ENCODE measurements around the gene CAMK4.

CAMK4 gene

DNA sequence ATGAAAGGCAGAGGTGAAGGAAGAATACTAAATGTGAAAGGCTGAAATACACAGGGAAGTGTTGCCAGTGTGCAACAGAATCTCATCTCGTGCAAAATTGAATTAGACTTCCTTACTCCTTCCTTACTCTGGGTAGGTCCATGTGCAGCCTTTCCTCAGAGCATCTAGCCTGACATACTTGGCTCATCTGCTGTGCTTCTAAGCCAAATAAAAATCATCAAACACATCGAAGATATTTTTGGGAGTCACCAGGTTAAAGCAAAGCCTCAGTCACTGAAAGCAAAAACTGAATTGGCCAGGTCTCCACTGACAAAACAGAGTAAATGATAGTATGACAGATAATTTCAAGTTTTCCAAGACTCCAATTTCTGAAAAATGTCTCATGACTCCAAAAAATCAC, 268.8 kb downstream of the CAMK4 start:
- DNase-seq (ENCODE audit: low read depth): no peak

GRCh38 chr5:111494355-111494999, 270.3 kb downstream of the CAMK4 start:
- DNase-seq (ENCODE audit: low read depth): no peak

DNA sequence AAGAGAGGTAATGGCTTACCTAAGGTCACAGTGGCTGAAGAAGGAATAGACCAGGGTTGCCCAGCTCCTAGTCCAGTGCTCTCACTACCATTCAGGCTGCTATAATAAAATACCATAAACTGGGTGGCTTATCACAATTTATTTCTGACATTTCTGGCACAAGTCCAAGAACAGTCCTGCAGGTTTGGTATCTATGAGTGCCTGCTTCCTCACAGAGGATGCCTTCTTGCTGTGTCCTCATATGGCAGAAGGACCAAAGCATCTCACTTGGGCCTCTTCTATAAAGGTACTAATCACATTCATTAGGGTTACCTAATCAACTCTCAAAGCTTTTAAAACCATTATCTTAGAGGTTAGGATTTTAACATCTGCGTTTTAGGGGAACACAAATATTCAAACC, 271.0 kb downstream of the CAMK4 start:
- no peak for DNase-seq (ENCODE audit: low read depth)

- no peak for DNase-seq (ENCODE audit: low read depth)
These were observed 274.2 kb downstream of the CAMK4 start for GRCh38 chr5:111498346-111498745.

- DNase-seq (ENCODE audit: low read depth): no peak
These were observed 278.8 kb downstream of the CAMK4 start for GRCh38 chr5:111502956-111503355.

- no peak for DNase-seq (ENCODE audit: low read depth)
These were observed 280.9 kb downstream of the CAMK4 start for GRCh38 chr5:111505096-111505495.

GRCh38 chr5:111507276-111507675, 283.1 kb downstream of the CAMK4 start:
- DNase-seq (ENCODE audit: low read depth): no peak

- DNase-seq (ENCODE audit: low read depth): no peak
These were observed 284.9 kb downstream of the CAMK4 start for GRCh38 chr5:111509119-111509518.

- DNase-seq (ENCODE audit: low read depth): no peak
These were observed 287.1 kb downstream of the CAMK4 start for GRCh38 chr5:111511174-111511830.

GRCh38 chr5:111511831-111512374, 287.7 kb downstream of the CAMK4 start:
- no peak for DNase-seq (ENCODE audit: low read depth)

DNA sequence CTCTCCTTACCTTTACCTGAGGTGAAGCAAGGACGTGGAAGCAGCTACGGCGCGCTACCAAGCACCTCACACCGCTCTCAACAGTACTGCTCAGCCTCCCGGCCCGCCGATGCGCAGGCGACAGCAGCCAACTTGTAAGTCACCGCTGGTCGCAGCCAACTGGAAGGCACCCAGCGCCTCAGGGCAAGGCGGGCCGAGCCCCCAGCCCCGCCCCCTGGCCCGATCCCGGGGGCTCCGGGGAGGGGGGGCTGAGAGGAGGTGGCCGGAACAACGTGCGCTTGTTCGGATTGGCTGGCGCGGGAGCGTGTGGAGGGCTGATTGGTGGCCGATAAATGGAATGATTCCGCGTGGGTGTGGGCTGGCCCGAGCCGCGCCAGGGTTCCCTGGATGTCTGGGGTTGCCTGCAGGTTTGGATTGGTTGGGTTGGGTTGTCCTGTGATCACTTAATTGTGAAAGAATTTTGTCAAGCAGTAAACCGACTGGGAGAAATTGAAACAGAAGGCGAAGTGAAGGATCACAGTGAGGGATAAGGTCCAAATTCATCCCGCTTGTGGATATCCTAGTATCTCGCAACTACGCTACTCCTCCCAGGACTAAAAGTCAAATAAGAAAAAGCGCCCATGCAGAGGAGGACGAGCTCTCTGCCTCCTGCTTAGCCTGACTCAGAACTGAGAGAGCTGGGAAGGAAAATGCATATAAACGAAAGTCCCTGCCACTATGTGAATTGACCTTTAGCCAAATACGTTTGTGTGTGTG, 288.4 kb downstream of the CAMK4 start, which contains the start of gene STARD4:
TSS of gene STARD4 (minus strand) at position 161 of the 756 bp plus-strand sequence. CDS start 5,102 bp downstream, outside the sequence.
- peak; percentile 86 for DNase-seq (ENCODE audit: low read depth)

DNA sequence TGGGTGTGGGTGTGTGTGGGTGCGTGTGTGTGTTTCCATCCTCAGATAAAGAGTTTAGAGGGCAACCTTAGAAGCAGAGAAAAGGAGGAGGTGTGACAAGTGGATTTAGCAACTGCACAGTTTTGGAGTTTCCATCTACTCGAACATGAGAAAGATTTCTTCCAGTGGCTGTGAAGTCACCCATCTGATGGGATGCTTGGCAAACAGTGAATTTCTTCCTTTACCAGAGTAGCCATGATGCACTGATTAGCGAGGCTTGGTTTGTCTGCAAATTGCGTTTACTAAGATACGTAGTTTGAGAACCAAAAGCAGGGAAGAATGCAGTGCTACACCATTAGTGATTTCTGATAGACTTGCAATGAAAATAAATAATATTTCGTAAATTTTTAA, 288.9 kb downstream of the CAMK4 start:
- no peak for DNase-seq (ENCODE audit: low read depth)

- no peak for DNase-seq (ENCODE audit: low read depth)
These were observed 289.9 kb downstream of the CAMK4 start for GRCh38 chr5:111514087-111514486.

- no peak for DNase-seq (ENCODE audit: low read depth)
These were observed 293.8 kb downstream of the CAMK4 start for GRCh38 chr5:111517853-111518501.

- no peak for DNase-seq (ENCODE audit: low read depth)
These were observed 294.6 kb downstream of the CAMK4 start for GRCh38 chr5:111518777-111519176.

- DNase-seq (ENCODE audit: low read depth): no peak
These were observed 296.7 kb downstream of the CAMK4 start for GRCh38 chr5:111520908-111521307.

- DNase-seq (ENCODE audit: low read depth): no peak
These were observed 303.9 kb downstream of the CAMK4 start for GRCh38 chr5:111528056-111528455.

GRCh38 chr5:111530298-111530740, 306.1 kb downstream of the CAMK4 start:
- peak; percentile 43 for DNase-seq (ENCODE audit: low read depth)

DNA sequence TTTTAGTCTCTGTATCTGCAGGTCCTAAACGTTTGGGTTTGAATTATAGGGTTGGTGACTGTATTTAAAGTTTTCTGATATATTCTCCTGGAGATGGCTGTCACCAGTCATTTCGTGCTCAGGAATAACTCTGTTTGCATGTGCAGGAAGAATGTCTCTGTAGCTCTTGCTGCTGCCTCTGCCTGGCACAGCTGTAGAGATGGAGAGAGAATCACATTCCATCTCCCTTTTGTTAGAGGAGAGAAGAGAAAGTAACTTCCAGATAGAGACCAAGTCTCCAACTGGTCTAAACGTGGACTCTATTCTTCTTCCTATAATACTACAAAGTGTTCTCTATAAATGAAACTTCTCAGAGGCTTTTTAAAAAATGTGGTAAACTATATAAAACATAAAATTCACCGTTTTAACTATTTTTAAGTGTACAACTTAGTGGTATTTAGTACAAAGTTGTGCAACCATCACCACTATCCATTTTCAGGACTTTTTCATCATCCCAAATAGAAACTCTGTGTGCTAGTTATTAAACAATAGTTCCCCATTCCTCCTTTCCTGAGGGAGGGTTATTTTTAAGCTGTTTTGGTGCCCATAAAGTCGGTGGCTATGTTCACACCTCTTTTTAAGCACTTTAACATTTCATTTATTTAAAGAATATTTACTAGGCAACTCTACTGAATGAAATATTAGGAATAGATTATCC, 308.9 kb downstream of the CAMK4 start:
- no peak for DNase-seq (ENCODE audit: low read depth)

- DNase-seq (ENCODE audit: low read depth): no peak
These were observed 311.8 kb downstream of the CAMK4 start for GRCh38 chr5:111535879-111536549.

Data from stimulated activated CD8-positive, alpha-beta memory T cell treated with anti-CD3 and anti-CD28 coated beads, Interleukin-7, amount 100 ng/mL, for 24 hours (primary cell).